GM23338 (cell line): ENCODE results near the gene EXOC6. TPM values are rescaled to one million over a fixed set of nuclear protein-coding genes. Genes with fewer than 3 reads are reported as not detected.

Source experiments
- ATAC-seq: fragments of 200-7000 bp; cut with Tn5 transposase; 3 replicates; pipeline ENCODE4 v1.9.1; 2020
- DNase-seq: peaks from one replicate; pipeline ENCODE4 v3.0.0-alpha.2; 2015; ENCODE audit warnings: low spot score
- H2AFZ ChIP-seq: fragments of 200-600 bp; sonication (generic); 2 replicates; pipeline ENCODE4 v1.8.0; 2016; ENCODE audit warnings: antibody characterized with exemption, mild to moderate bottlenecking, moderate library complexity
- H3F3A ChIP-seq: fragments of 200-600 bp; sonication (generic); replicated peaks from 2 replicates; pipeline ENCODE4 v1.8.0; 2017; ENCODE audit warnings: antibody characterized with exemption, mixed run types, low read depth
- H3K27ac ChIP-seq: fragments of 200-600 bp; sonication (generic); 2 replicates; pipeline ENCODE4 v1.6.1; 2016; ENCODE audit warnings: low read depth
- H3K27me3 ChIP-seq: fragments of 200-600 bp; sonication (generic); 2 replicates; pipeline ENCODE4 v1.8.0; 2016; ENCODE audit warnings: mild to moderate bottlenecking, mixed run types, moderate library complexity; ENCODE audit not compliant: insufficient read depth
- H3K36me3 ChIP-seq: fragments of 200-600 bp; sonication (generic); 2 replicates; pipeline ENCODE4 v1.8.0; 2016; ENCODE audit warnings: mild to moderate bottlenecking; ENCODE audit not compliant: insufficient read depth
- H3K4me1 ChIP-seq: fragments of 200-600 bp; sonication (generic); 2 replicates; pipeline ENCODE4 v1.8.0; 2016; ENCODE audit warnings: mild to moderate bottlenecking, moderate library complexity; ENCODE audit not compliant: insufficient read depth
- H3K4me2 ChIP-seq: fragments of 200-600 bp; sonication (generic); 2 replicates; pipeline ENCODE4 v1.7.1; 2017; ENCODE audit warnings: mixed run types
- H3K4me3 ChIP-seq: fragments of 200-600 bp; sonication (generic); 2 replicates; pipeline ENCODE4 v1.6.1; 2016; ENCODE audit warnings: mixed run types
- H3K79me2 ChIP-seq: fragments of 200-600 bp; sonication (generic); replicated peaks from 2 replicates; pipeline ENCODE4 v1.8.0; 2017; ENCODE audit warnings: mild to moderate bottlenecking; ENCODE audit not compliant: insufficient read depth
- H3K9me2 ChIP-seq: fragments of 200-600 bp; sonication (generic); 2 replicates; pipeline ENCODE4 v1.8.0; 2017; ENCODE audit not compliant: insufficient read depth
- H4K20me1 ChIP-seq: fragments of 200-600 bp; sonication (generic); replicated peaks from 2 replicates; pipeline ENCODE4 v1.8.0; 2017; ENCODE audit warnings: mild to moderate bottlenecking; ENCODE audit not compliant: insufficient read depth
- H3K27ac Mint-ChIP-seq: 2 replicates; pipeline ENCODE4 v1.8.0; 2020; ENCODE audit warnings: inconsistent platforms, mild to moderate bottlenecking, moderate library complexity, mixed read lengths
- H3K27me3 Mint-ChIP-seq: 3 replicates; pipeline ENCODE4 v1.8.0; 2022; ENCODE audit warnings: low read depth, mild to moderate bottlenecking, moderate library complexity, mixed read lengths, inconsistent platforms; ENCODE audit not compliant: insufficient read depth, poor library complexity
- H3K36me3 Mint-ChIP-seq: 3 replicates; pipeline ENCODE4 v1.8.0; 2021; ENCODE audit warnings: low read depth, mild to moderate bottlenecking, inconsistent platforms, moderate library complexity, mixed read lengths
- H3K4me1 Mint-ChIP-seq: 3 replicates; pipeline ENCODE4 v1.8.0; 2020; ENCODE audit warnings: mild to moderate bottlenecking, inconsistent platforms, mixed read lengths
- H3K4me3 Mint-ChIP-seq: 3 replicates; pipeline ENCODE4 v1.8.0; 2021; ENCODE audit warnings: moderate library complexity, mild to moderate bottlenecking, inconsistent platforms, mixed read lengths
- H3K9me3 Mint-ChIP-seq: 3 replicates; pipeline ENCODE4 v1.8.0; 2020; ENCODE audit warnings: moderate library complexity, mild to moderate bottlenecking, inconsistent platforms, mixed read lengths
- CREB1 ChIP-seq: fragments of 250-450 bp; sonication (Bioruptor Pico); IDR thresholded peaks from 2 replicates; pipeline ENCODE4 v1.5.0; 2020; ENCODE audit warnings: low read depth, mild to moderate bottlenecking, moderate library complexity
- EZH2 ChIP-seq: fragments of 200-600 bp; sonication (generic); IDR thresholded peaks from one replicate; pipeline ENCODE4 v1.8.0; 2017; ENCODE audit warnings: antibody characterized with exemption, mild to moderate bottlenecking, low read depth; ENCODE audit not compliant: unreplicated experiment
- EZH2phosphoT487 ChIP-seq: fragments of 200-600 bp; sonication (generic); IDR thresholded peaks from one replicate; pipeline ENCODE4 v1.8.1; 2018; ENCODE audit warnings: antibody characterized with exemption; ENCODE audit not compliant: unreplicated experiment
- JUNB ChIP-seq: IDR thresholded peaks from one replicate; pipeline ENCODE4 v1.6.1; 2016; ENCODE audit warnings: antibody characterized with exemption; ENCODE audit not compliant: unreplicated experiment
- NANOG ChIP-seq: IDR thresholded peaks from 2 replicates; pipeline ENCODE4 v1.6.1; 2016; ENCODE audit warnings: antibody characterized with exemption, borderline replicate concordance
- STAT1 ChIP-seq: IDR thresholded peaks from one replicate; pipeline ENCODE4 v1.6.1; 2016; ENCODE audit warnings: antibody characterized with exemption; ENCODE audit not compliant: unreplicated experiment
- ZNF331 ChIP-seq: fragments of 250-450 bp; sonication (Bioruptor Pico); IDR thresholded peaks from 2 replicates; pipeline ENCODE4 v1.5.0; 2020; ENCODE audit warnings: low read depth, mild to moderate bottlenecking, moderate library complexity
- polyA plus RNA-seq: library from polyadenylated mRNA; unstranded; fragments of >200 nt; fragmentation: Nextera tagmentation; extraction: Ambion mirVana; gene quantifications from 2 replicates; pipeline ENCODE4 v1.2.1, GENCODE V29; 2016
- total RNA-seq: library from RNA; depleted of rRNA; stranded (reverse); fragments of >200 nt; shearing (Covaris generic); gene quantifications from 2 replicates; pipeline ENCODE4 v1.2.3, GENCODE V29; 2014
- TF ChIP-seq, protein P1 (sequence below): IDR thresholded peaks from 2 replicates; pipeline ENCODE4 v1.6.1; 2016; ENCODE audit warnings: antibody characterized with exemption
- TF ChIP-seq, protein P2 (sequence below): IDR thresholded peaks from one replicate; pipeline ENCODE4 v1.6.1; 2018; ENCODE audit warnings: antibody characterized with exemption; ENCODE audit not compliant: unreplicated experiment

The EXOC6 gene
- total and polyA plus RNA-seq, 2 experiments from 2014 or later, result 5.0 to 6.0 TPM

DNA sequence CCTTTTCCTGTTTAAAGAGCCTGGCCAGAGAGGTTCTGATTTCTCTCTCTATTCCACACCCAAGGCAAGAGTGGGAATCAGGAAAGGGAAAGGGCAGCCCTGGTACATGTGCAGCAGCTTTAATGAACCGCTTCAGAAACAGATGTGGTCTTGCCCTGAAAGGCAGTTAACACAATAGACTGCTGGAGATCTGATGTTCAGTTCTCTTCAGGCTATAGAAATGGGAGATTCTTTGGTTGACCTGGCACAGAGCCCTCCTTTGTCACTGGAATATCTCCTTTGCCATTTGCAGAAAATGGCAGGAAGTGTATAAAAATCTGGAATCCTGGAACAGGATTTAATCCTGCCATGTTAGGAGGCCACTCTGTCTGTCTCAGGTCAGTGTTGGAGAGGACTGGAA, 36.3 kb upstream of the EXOC6 start:
- H2AFZ ChIP-seq, result no peak overlapping the region
- 0 out of 2 replicates have a peak, but pooled peaks cover 10% of the 10 kb centered on the region for H3K9me2 ChIP-seq
- no peak overlapping the region for H3K4me3 ChIP-seq
- no peaks in the 10 kb centered on the region for H3K27me3 ChIP-seq
- Mint-ChIP-seq H3K4me1 (no peaks in the 10 kb centered on the region), H3K36me3 (no peaks in the 10 kb centered on the region), H3K9me3 (no peaks in the 10 kb centered on the region), H3K27me3 (no peaks in the 10 kb centered on the region), H3K27ac (no peak overlapping the region), H3K4me3 (no peak overlapping the region)
- H3K4me1 ChIP-seq, result no peaks in the 10 kb centered on the region
- H3K4me2 ChIP-seq, result no peak overlapping the region
- H3K36me3 ChIP-seq, result no peaks in the 10 kb centered on the region
- H3K27ac ChIP-seq, result no peak overlapping the region
- no peaks in the 10 kb centered on the region for H3K79me2 ChIP-seq
- DNase-seq (no peak), ATAC-seq (no peak)
- TF ChIP-seq, protein P1, sequence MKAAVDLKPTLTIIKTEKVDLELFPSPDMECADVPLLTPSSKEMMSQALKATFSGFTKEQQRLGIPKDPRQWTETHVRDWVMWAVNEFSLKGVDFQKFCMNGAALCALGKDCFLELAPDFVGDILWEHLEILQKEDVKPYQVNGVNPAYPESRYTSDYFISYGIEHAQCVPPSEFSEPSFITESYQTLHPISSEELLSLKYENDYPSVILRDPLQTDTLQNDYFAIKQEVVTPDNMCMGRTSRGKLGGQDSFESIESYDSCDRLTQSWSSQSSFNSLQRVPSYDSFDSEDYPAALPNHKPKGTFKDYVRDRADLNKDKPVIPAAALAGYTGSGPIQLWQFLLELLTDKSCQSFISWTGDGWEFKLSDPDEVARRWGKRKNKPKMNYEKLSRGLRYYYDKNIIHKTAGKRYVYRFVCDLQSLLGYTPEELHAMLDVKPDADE, result no peak
- no peak for TF ChIP-seq ZNF331 (CRISPR knock-in tag)
- TF ChIP-seq, protein P2, sequence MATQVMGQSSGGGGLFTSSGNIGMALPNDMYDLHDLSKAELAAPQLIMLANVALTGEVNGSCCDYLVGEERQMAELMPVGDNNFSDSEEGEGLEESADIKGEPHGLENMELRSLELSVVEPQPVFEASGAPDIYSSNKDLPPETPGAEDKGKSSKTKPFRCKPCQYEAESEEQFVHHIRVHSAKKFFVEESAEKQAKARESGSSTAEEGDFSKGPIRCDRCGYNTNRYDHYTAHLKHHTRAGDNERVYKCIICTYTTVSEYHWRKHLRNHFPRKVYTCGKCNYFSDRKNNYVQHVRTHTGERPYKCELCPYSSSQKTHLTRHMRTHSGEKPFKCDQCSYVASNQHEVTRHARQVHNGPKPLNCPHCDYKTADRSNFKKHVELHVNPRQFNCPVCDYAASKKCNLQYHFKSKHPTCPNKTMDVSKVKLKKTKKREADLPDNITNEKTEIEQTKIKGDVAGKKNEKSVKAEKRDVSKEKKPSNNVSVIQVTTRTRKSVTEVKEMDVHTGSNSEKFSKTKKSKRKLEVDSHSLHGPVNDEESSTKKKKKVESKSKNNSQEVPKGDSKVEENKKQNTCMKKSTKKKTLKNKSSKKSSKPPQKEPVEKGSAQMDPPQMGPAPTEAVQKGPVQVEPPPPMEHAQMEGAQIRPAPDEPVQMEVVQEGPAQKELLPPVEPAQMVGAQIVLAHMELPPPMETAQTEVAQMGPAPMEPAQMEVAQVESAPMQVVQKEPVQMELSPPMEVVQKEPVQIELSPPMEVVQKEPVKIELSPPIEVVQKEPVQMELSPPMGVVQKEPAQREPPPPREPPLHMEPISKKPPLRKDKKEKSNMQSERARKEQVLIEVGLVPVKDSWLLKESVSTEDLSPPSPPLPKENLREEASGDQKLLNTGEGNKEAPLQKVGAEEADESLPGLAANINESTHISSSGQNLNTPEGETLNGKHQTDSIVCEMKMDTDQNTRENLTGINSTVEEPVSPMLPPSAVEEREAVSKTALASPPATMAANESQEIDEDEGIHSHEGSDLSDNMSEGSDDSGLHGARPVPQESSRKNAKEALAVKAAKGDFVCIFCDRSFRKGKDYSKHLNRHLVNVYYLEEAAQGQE, result no peak
- H3F3A ChIP-seq, result no peaks in the 10 kb centered on the region
- no peaks in the 10 kb centered on the region for H4K20me1 ChIP-seq

DNA sequence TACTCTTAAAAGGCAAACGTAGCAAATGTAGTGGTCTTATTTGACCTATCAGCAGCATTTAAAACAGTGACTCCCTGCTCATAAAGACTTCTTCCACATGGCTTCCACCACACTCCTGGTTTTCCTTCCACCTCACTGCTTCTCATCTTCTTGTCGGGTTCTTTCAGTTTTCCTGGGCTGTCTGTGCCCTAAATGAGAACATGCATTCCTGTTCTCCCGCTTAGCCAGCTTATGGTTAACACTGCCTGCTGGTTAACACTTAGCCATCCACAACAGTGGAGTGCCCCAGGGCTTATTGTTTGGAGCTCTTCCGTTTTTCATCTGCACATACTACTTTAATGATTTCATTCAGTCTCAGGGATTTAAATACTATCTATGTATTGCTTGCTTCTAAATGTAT, 34.3 kb upstream of the EXOC6 start:
- Histone ChIP-seq H3K27ac (no peak overlapping the region), H3K9me2 (0 out of 2 replicates have a peak, but pooled peaks cover 10% of the 10 kb centered on the region), H3K36me3 (no peaks in the 10 kb centered on the region), H2AFZ (no peak overlapping the region), H3K79me2 (no peaks in the 10 kb centered on the region), H3K4me3 (no peak overlapping the region), H4K20me1 (no peaks in the 10 kb centered on the region), H3K4me1 (no peaks in the 10 kb centered on the region), H3F3A (no peaks in the 10 kb centered on the region), H3K4me2 (no peak overlapping the region), H3K27me3 (no peaks in the 10 kb centered on the region)
- no peak overlapping the region for H3K27ac Mint-ChIP-seq
- ATAC-seq (no peak), DNase-seq (no peak)
- H3K36me3 Mint-ChIP-seq, result no peaks in the 10 kb centered on the region
- H3K27me3 Mint-ChIP-seq, result peaks cover 2% of the 10 kb centered on the region
- no peaks in the 10 kb centered on the region for H3K9me3 Mint-ChIP-seq
- no peak overlapping the region for H3K4me3 Mint-ChIP-seq
- H3K4me1 Mint-ChIP-seq, result no peaks in the 10 kb centered on the region
- TF ChIP-seq CREB1 (CRISPR knock-in tag), result no peak
- TF ChIP-seq STAT1, result no peak
- no peak for TF ChIP-seq JUNB
- TF ChIP-seq ZNF331 (CRISPR knock-in tag), result no peak
- TF ChIP-seq, protein P2, result no peak
- TF ChIP-seq NANOG, result no peak
- no peak for TF ChIP-seq EZH2phosphoT487
- TF ChIP-seq EZH2, result no peak
- TF ChIP-seq, protein P1, result no peak
